ENCODE results near the gene UBA52. TPM values are rescaled to one million over a fixed set of nuclear protein-coding genes. Genes with fewer than 3 reads are reported as not detected.

The UBA52 gene
- total RNA-seq, 1 experiment from 2014 or later, result 1,361 TPM

DNA sequence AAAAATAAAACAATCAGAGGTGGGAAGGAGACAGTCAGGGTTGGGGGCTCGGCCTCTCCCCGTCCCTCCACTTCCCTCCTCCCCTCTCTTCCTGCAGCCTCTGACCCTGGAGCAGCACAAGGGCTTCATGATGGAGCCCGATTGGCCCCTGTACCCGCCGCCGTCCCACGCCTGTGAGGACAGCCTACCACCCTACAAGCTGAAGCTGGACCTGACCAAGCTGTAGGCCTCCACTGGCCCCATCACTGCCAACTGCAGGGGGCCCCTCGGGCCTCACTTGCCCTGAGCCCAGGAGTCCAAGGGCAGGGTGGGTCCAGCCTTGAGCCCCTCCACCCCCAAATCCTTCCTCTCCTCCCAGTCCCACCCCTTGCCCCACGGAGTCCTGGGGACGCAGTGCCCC is 48.7 kb downstream of the UBA52 start:
- H3K4me3 Mint-ChIP-seq, result no peak overlapping the region
- ATAC-seq (no peak), DNase-seq (ENCODE audit: low spot score) (no peak)
- no peak overlapping the region for H3K27ac Mint-ChIP-seq
- TF ChIP-seq NR2C2 (CRISPR knock-in tag; IDR thresholded peaks at IDR 0.05), result no peak
- no peak for TF ChIP-seq ZSCAN18 (CRISPR knock-in tag; IDR thresholded peaks at IDR 0.05)
- TF ChIP-seq, protein P1, sequence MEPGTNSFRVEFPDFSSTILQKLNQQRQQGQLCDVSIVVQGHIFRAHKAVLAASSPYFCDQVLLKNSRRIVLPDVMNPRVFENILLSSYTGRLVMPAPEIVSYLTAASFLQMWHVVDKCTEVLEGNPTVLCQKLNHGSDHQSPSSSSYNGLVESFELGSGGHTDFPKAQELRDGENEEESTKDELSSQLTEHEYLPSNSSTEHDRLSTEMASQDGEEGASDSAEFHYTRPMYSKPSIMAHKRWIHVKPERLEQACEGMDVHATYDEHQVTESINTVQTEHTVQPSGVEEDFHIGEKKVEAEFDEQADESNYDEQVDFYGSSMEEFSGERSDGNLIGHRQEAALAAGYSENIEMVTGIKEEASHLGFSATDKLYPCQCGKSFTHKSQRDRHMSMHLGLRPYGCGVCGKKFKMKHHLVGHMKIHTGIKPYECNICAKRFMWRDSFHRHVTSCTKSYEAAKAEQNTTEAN (CRISPR knock-in tag; IDR thresholded peaks at IDR 0.05), result no peak
- TF ChIP-seq MXD4 (CRISPR knock-in tag; IDR thresholded peaks at IDR 0.05; ENCODE audit: borderline replicate concordance), result no peak
- TF ChIP-seq HMGA2 (CRISPR knock-in tag; IDR thresholded peaks at IDR 0.05), result no peak
- TF ChIP-seq, protein P2, sequence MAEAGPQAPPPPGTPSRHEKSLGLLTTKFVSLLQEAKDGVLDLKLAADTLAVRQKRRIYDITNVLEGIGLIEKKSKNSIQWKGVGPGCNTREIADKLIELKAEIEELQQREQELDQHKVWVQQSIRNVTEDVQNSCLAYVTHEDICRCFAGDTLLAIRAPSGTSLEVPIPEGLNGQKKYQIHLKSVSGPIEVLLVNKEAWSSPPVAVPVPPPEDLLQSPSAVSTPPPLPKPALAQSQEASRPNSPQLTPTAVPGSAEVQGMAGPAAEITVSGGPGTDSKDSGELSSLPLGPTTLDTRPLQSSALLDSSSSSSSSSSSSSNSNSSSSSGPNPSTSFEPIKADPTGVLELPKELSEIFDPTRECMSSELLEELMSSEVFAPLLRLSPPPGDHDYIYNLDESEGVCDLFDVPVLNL (CRISPR knock-in tag; IDR thresholded peaks at IDR 0.05; ENCODE audit: borderline replicate concordance, low read depth), result no peak
- no peak for TF ChIP-seq NFYB (CRISPR knock-in tag; conservative IDR thresholded peaks at IDR 0.05; ENCODE audit: low read depth)
- TF ChIP-seq ZNF219 (CRISPR knock-in tag; IDR thresholded peaks at IDR 0.05; ENCODE audit: borderline replicate concordance), result no peak
- TF ChIP-seq CBFB (CRISPR knock-in tag; IDR thresholded peaks at IDR 0.05; ENCODE audit: low read depth), result no peak
- TF ChIP-seq NR1H2 (CRISPR knock-in tag; IDR thresholded peaks at IDR 0.05), result no peak
- no peak for TF ChIP-seq TCF7 (CRISPR knock-in tag; IDR thresholded peaks at IDR 0.05; ENCODE audit: low read depth)
- TF ChIP-seq TEAD4 (CRISPR knock-in tag; IDR thresholded peaks at IDR 0.05), result no peak
- TF ChIP-seq AR (CRISPR knock-in tag; IDR thresholded peaks at IDR 0.05), result no peak
- no peak for TF ChIP-seq GRHL2 (CRISPR knock-in tag; IDR thresholded peaks at IDR 0.05; ENCODE audit: insufficient replicate concordance, severe bottlenecking)
- TF ChIP-seq ZNF121 (CRISPR knock-in tag; IDR thresholded peaks at IDR 0.05), result no peak
- no peak for TF ChIP-seq ZNF416 (CRISPR knock-in tag; IDR thresholded peaks at IDR 0.05)
- TF ChIP-seq ATF1 (CRISPR knock-in tag; IDR thresholded peaks at IDR 0.05), result no peak
- no peak for TF ChIP-seq ZNF232 (CRISPR knock-in tag; IDR thresholded peaks at IDR 0.05)
- no peak for TF ChIP-seq ATF2 (CRISPR knock-in tag; IDR thresholded peaks at IDR 0.05; ENCODE audit: borderline replicate concordance, low read depth)
- no peak for TF ChIP-seq ZNF263 (CRISPR knock-in tag; IDR thresholded peaks at IDR 0.05; ENCODE audit: low read depth)
- peaks cover 15% of the 10 kb centered on the region for H3K27me3 Mint-ChIP-seq (ENCODE audit: low read depth)
- H3K4me1 Mint-ChIP-seq, result no peaks in the 10 kb centered on the region
- CTCF ChIA-PET, result no interaction called here
- POLR2A ChIA-PET, result no interaction called here
- H3K36me3 Mint-ChIP-seq, result peaks cover 5% of the 10 kb centered on the region
- peaks cover 7% of the 10 kb centered on the region for H3K9me3 Mint-ChIP-seq

Data from WTC11 (cell line).